D721Med (cell line): ENCODE results near the gene TAMALIN.
A peak's percentile ranks its signal among the peaks of the same experiment; 100 is the strongest.

Experiments
- DNase-seq: peaks from one replicate; pipeline ENCODE4 v3.0.0; 2011; ENCODE audit warnings: low spot score; ENCODE audit not compliant: insufficient read length
- FAIRE-seq: peaks from 2 replicates; lab custom pipeline; 2011; peaks lifted over from hg19 to GRCh38; lab: Jason Lieb, UNC
- TF ChIP-seq, protein P1 (sequence below): IDR thresholded peaks from 2 replicates; pipeline ENCODE4 v1.5.1; 2012; ENCODE audit warnings: mild to moderate bottlenecking, control low read depth; ENCODE audit not compliant: insufficient read depth; ENCODE audit errors: missing control alignments

Gene TAMALIN

DNA sequence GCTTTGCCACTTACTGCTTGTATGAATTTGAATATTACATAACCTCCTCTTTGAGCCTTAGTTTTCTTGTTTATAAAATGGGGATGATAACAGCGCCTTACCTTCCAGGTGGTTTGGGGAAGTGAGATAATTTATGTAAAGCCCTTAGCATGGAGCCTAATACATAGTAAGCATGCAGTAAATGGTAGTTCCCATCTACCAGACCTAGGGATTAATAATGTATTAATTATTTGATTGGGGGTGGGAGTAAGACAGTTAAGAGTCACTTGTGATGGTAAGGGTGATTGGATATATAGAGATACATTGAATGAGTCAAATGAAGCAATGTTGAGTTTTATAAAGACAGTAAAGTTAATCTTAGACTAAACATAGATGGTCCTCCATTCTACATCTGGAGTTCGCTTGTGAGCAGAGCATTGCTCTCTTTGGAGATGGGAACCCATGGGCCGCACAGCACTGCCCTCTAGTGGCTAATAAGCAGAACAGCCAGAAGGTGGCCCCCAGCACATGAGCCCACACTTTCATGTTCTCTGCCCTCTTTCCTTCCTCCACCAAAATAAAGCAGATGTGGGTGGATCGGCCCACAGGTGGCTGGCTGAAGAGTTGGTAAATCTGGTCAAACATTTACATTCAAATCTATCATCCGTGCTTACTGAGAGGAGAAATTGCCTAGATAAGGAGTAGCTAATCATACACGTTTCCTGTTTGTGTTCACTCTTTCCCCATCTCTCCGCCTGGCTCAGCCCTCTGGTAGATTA is 26.5 kb upstream of the TAMALIN start:
- TF ChIP-seq, protein P1, sequence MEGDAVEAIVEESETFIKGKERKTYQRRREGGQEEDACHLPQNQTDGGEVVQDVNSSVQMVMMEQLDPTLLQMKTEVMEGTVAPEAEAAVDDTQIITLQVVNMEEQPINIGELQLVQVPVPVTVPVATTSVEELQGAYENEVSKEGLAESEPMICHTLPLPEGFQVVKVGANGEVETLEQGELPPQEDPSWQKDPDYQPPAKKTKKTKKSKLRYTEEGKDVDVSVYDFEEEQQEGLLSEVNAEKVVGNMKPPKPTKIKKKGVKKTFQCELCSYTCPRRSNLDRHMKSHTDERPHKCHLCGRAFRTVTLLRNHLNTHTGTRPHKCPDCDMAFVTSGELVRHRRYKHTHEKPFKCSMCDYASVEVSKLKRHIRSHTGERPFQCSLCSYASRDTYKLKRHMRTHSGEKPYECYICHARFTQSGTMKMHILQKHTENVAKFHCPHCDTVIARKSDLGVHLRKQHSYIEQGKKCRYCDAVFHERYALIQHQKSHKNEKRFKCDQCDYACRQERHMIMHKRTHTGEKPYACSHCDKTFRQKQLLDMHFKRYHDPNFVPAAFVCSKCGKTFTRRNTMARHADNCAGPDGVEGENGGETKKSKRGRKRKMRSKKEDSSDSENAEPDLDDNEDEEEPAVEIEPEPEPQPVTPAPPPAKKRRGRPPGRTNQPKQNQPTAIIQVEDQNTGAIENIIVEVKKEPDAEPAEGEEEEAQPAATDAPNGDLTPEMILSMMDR = peak; percentile 97
- FAIRE-seq (no peak), DNase-seq (peak; percentile 86)

DNA sequence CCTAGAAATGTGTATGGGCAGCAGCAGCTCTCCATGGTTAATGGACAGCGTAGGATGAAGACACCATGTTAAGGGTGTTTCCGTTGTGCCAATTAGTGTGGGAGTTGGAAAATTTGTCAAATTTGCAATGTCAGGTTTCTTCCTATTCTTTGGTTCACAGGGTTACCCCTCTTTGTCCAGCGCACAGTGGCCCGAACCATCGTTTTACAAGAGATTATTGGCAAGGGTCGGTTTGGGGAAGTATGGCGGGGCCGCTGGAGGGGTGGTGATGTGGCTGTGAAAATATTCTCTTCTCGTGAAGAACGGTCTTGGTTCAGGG is 26.0 kb upstream of the TAMALIN start:
- TF ChIP-seq, protein P1 = no peak
- FAIRE-seq = no peak
- DNase-seq = no peak

DNA sequence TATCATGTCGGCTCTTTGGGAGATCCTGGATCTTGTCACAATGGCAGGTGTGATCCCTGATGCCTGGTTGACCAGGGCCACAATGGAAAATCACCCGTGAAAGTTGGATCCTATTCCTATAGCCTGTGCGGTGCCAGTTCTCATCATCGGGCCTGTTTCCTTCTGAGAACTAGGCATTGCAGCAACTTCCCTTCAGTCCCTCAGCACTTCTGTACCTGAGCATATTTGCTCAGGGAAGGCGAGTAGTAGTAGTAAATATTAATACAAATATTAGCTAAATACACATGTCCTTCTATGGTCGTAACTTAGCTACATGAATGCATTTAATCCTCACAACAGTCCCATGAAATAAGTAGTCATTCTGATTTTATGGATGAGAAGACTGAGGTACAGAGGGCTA is 22.1 kb upstream of the TAMALIN start:
- no peak for FAIRE-seq
- TF ChIP-seq, protein P1 = no peak
- DNase-seq = no peak

- FAIRE-seq = no peak
- no peak for DNase-seq
These were observed 21.5 kb upstream of the TAMALIN start for GRCh38 chr12:51985154-51985835.

GRCh38 chr12:51986834-51987233 is 19.9 kb upstream of the TAMALIN start:
- DNase-seq = no peak
- TF ChIP-seq, protein P1 = no peak
- no peak for FAIRE-seq

More at GRCh38 chr12:51985154-51985835, 21.5 kb upstream of the TAMALIN start:
- TF ChIP-seq, protein P1 = no peak

DNA sequence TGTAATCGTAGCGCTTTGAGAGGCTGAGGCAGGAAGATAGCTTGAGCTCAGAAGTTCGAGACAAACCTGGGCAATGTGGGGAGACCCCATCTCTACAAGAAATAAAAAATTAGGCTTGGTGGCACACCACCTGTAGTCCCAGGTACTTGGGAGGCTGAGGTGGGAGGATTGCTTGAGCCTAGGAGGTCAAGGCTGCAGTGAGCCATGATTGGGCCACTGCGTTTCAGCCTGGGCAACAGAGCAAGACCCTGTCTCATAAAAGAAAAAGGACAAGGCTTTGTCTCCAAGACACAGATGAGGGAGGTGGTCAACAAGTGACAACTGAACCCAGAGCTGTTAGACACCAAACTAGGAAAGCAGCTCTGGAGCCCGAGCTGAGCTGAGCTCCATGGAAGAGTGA is 14.5 kb upstream of the TAMALIN start:
- no peak for FAIRE-seq
- no peak for DNase-seq
- TF ChIP-seq, protein P1 = no peak

DNA sequence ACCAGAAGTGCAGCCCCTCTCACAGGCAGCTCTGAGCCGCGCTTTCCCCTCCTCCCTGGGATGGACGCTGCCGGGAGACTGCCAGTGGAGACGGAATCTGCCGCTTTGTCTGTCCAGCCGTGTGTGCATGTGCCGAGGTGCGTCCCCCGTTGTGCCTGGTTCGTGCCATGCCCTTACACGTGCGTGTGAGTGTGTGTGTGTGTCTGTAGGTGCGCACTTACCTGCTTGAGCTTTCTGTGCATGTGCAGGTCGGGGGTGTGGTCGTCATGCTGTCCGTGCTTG is 12.3 kb upstream of the TAMALIN start:
- TF ChIP-seq, protein P1 = no peak
- peak; percentile 3 for DNase-seq
- no peak for FAIRE-seq
